ENCODE data around the gene ABCG8. TPM values are rescaled to one million over a fixed set of nuclear protein-coding genes. Genes with fewer than 3 reads are reported as not detected.

The ABCG8 gene
- total RNA-seq, 4 donors from 2014 or later = not detected

- H3K9me3 ChIP-seq = no peaks in the 10 kb centered on the region
- H3K4me3 ChIP-seq = no peak overlapping the region
- peaks cover 8% of the 10 kb centered on the region for H3K27me3 ChIP-seq
- peaks cover 3% of the 10 kb centered on the region for H3K36me3 ChIP-seq
- no peak for DNase-seq (ENCODE audit: low spot score in 2 of 2)
- 98% methylated on average over 9 of the region's 9 CpGs for WGBS
- peaks cover 5% of the 10 kb centered on the region for H3K4me1 ChIP-seq
- TF ChIP-seq CTCF (IDR thresholded peaks at IDR 0.05) = no peak
- no peak overlapping the region for H3K27ac ChIP-seq
These were observed 41.7 kb downstream of the ABCG8 start for GRCh38 chr2:43880471-43880870.

- H3K27me3 ChIP-seq = peaks cover 8% of the 10 kb centered on the region
- peaks cover 5% of the 10 kb centered on the region for H3K4me1 ChIP-seq
- no peak for DNase-seq (ENCODE audit: low spot score in 2 of 2)
- no peaks in the 10 kb centered on the region for H3K9me3 ChIP-seq
- H3K27ac ChIP-seq = no peak overlapping the region
- H3K4me3 ChIP-seq = no peak overlapping the region
- TF ChIP-seq POLR2AphosphoS5 (IDR thresholded peaks at IDR 0.05) (no peak), EP300 (IDR thresholded peaks at IDR 0.05) (no peak), CTCF (IDR thresholded peaks at IDR 0.05) (no peak), POLR2A (IDR thresholded peaks at IDR 0.05) (no peak)
- WGBS = 86% methylated on average over 5 of the region's 5 CpGs
- H3K36me3 ChIP-seq = peaks cover 3% of the 10 kb centered on the region
These were observed 42.2 kb downstream of the ABCG8 start for GRCh38 chr2:43880952-43881351.

GRCh38 chr2:43882312-43882711 is 43.5 kb downstream of the ABCG8 start:
- no peak overlapping the region for H3K27ac ChIP-seq
- H3K36me3 ChIP-seq = peaks cover 9% of the 10 kb centered on the region
- H3K4me1 ChIP-seq = peaks cover 5% of the 10 kb centered on the region
- H3K4me3 ChIP-seq = no peak overlapping the region
- TF ChIP-seq CTCF (IDR thresholded peaks at IDR 0.05) = no peak
- TF ChIP-seq POLR2A (IDR thresholded peaks at IDR 0.05) = no peak
- no peak for TF ChIP-seq POLR2AphosphoS5 (IDR thresholded peaks at IDR 0.05)
- TF ChIP-seq EP300 (IDR thresholded peaks at IDR 0.05) = no peak
- no peak for DNase-seq (ENCODE audit: low spot score in 2 of 2)
- H3K27me3 ChIP-seq = peaks cover 5% of the 10 kb centered on the region
- WGBS = 88% methylated on average over 4 of the region's 4 CpGs
- H3K9me3 ChIP-seq = no peaks in the 10 kb centered on the region

GRCh38 chr2:43884689-43885088 is 45.9 kb downstream of the ABCG8 start:
- Histone ChIP-seq H3K4me1 (peaks cover 3% of the 10 kb centered on the region), H3K4me3 (no peak overlapping the region), H3K9me3 (no peaks in the 10 kb centered on the region), H3K27me3 (no peaks in the 10 kb centered on the region), H3K27ac (no peak overlapping the region), H3K36me3 (peaks cover 32% of the 10 kb centered on the region)
- WGBS = 84% methylated on average over 5 of the region's 5 CpGs
- TF ChIP-seq POLR2A (IDR thresholded peaks at IDR 0.05) (no peak), CTCF (IDR thresholded peaks at IDR 0.05) (no peak), EP300 (IDR thresholded peaks at IDR 0.05) (no peak), POLR2AphosphoS5 (IDR thresholded peaks at IDR 0.05) (no peak)
- no peak for DNase-seq (ENCODE audit: low spot score in 2 of 2)

- 81% methylated on average over 7 of the region's 7 CpGs for WGBS
- TF ChIP-seq EP300 (IDR thresholded peaks at IDR 0.05) (no peak), CTCF (IDR thresholded peaks at IDR 0.05) (no peak), POLR2AphosphoS5 (IDR thresholded peaks at IDR 0.05) (no peak), POLR2A (IDR thresholded peaks at IDR 0.05) (no peak)
- Histone ChIP-seq H3K27ac (no peak overlapping the region), H3K36me3 (peaks cover 34% of the 10 kb centered on the region), H3K27me3 (no peaks in the 10 kb centered on the region), H3K4me3 (no peak overlapping the region), H3K9me3 (no peaks in the 10 kb centered on the region), H3K4me1 (peaks cover 3% of the 10 kb centered on the region)
- DNase-seq (ENCODE audit: low spot score in 2 of 2) = no peak
These were observed 46.4 kb downstream of the ABCG8 start for GRCh38 chr2:43885132-43885632.

Measured in suprapubic skin (tissue), 4 donors.